ENCODE data around the gene EYS. TPM values are rescaled to one million over a fixed set of nuclear protein-coding genes. Genes with fewer than 3 reads are reported as not detected.
"Not testable (repeated sequence)": the region's sequence is repeated elsewhere in the genome, so short reads cannot be mapped to it uniquely, and the experiment has no call there.

The EYS gene
- polyA plus RNA-seq, 2 of the 4 experiments (the other 2 are of a cell fraction): 0.03 to 0.06 TPM

GRCh38 chr6:63739094-63739687 is 1967.8 kb downstream of the EYS start:
- no peak for ATAC-seq
- no peak overlapping the region for H3K4me3 ChIP-seq
- no peak for DNase-seq (ENCODE audit: low read depth in 1 of 2, low spot score in 1 of 2)
- TF ChIP-seq CHD2 (IDR thresholded peaks at IDR 0.05; ENCODE audit: low read length, partially characterized antibody) (no peak), TFCP2L1 (CRISPR knock-in tag; IDR thresholded peaks at IDR 0.05) (no peak), POLR2A (IDR thresholded peaks at IDR 0.05; ENCODE audit: low read length) (no peak)
- WGBS (ENCODE audit: missing lambda C conversion rate): 14% methylated on average over 1 of the region's 1 CpG
- H3K27ac ChIP-seq: no peak overlapping the region
- H3K4me1 ChIP-seq: peaks cover 8% of the 10 kb centered on the region; the same call in 1 of the 3 replicates
- no peak for FAIRE-seq
- H3K9me3 ChIP-seq: no peaks in the 10 kb centered on the region
- CTCF ChIA-PET: interaction anchor here (1.1 kb wide), 1 partner anchor 431 kb away, joined by 4 read pairs; no protein-coding TSS in a partner anchor
- POLR2A ChIA-PET: no interaction called here
- H3K4me2 ChIP-seq: no peak overlapping the region

DNA sequence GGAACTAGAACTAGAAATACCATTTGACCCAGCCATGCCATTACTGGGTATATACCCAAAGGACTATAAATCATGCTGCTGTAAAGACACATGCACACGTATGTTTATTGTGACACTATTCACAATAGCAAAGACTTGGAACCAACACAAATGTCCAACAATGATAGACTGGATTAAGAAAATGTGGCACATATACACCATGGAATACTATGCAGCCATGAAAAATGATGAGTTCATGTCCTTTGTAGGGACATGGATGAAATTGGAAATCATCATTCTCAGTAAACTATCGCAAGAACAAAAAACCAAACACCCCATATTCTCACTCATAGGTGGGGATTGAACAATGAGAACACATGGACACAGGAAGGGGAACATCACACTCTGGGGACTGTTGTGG is 1968.8 kb downstream of the EYS start:
- ATAC-seq; H3K27ac ChIP-seq; H3K4me2 ChIP-seq; FAIRE-seq; H3K9me3 ChIP-seq; H3K4me1 ChIP-seq; CTCF ChIA-PET; H3K4me3 ChIP-seq; POLR2A ChIA-PET; DNase-seq (ENCODE audit: low read depth in 1 of 2, low spot score in 1 of 2): not testable (repeated sequence)
- WGBS (ENCODE audit: missing lambda C conversion rate): 88% methylated on average over 2 of the region's 2 CpGs

- no peak overlapping the region for H3K4me3 ChIP-seq
- TF ChIP-seq TP53 (CRISPR knock-in tag; IDR thresholded peaks at IDR 0.05): no peak
- no peak for TF ChIP-seq CHD2 (IDR thresholded peaks at IDR 0.05; ENCODE audit: low read length, partially characterized antibody)
- no peak for TF ChIP-seq HEYL (CRISPR knock-in tag; IDR thresholded peaks at IDR 0.05)
- no peak for TF ChIP-seq CTCF (IDR thresholded peaks at IDR 0.05)
- no peak for TF ChIP-seq GATA3 (IDR thresholded peaks at IDR 0.05; ENCODE audit: borderline replicate concordance)
- TF ChIP-seq KDM5A (IDR thresholded peaks at IDR 0.05): no peak
- TF ChIP-seq TFCP2L1 (CRISPR knock-in tag; IDR thresholded peaks at IDR 0.05): no peak
- TF ChIP-seq PHF8 (IDR thresholded peaks at IDR 0.05; ENCODE audit: borderline replicate concordance, low read depth): no peak
- no peak for TF ChIP-seq HMGXB4 (CRISPR knock-in tag; IDR thresholded peaks at IDR 0.05; ENCODE audit: borderline replicate concordance)
- TF ChIP-seq FOXS1 (CRISPR knock-in tag; IDR thresholded peaks at IDR 0.05): no peak
- H3K9me3 ChIP-seq: no peaks in the 10 kb centered on the region
- no peak for ATAC-seq
- H3K4me2 ChIP-seq: no peak overlapping the region; the same call in 2 of the 3 replicates
- POLR2A ChIA-PET: no interaction called here
- 45% methylated on average over 3 of the region's 3 CpGs for WGBS (ENCODE audit: missing lambda C conversion rate)
- CTCF ChIA-PET: no interaction called here
- H3K27ac ChIP-seq: no peak overlapping the region
- no peak for DNase-seq (ENCODE audit: low read depth in 1 of 2, low spot score in 1 of 2)
- peaks cover 15% of the 10 kb centered on the region for H3K4me1 ChIP-seq
- no peak for FAIRE-seq
These were observed 1972.1 kb downstream of the EYS start for GRCh38 chr6:63734923-63735322.

- Histone ChIP-seq H3K4me1 (peaks cover 15% of the 10 kb centered on the region), H3K4me3 (no peak overlapping the region), H3K4me2 (peak overlapping the region; percentile 10; the same call in 2 of the 3 replicates), H3K9me3 (no peaks in the 10 kb centered on the region), H3K27ac (no peak overlapping the region)
- DNase-seq (ENCODE audit: low read depth in 1 of 2, low spot score in 1 of 2) (no peak), FAIRE-seq (no peak), ATAC-seq (no peak)
- POLR2A ChIA-PET: no interaction called here
- WGBS (ENCODE audit: missing lambda C conversion rate): 44% methylated on average over 2 of the region's 2 CpGs
- CTCF ChIA-PET: interaction anchor here (1.5 kb wide), 1 partner anchor 42 kb away, joined by 4 read pairs; no protein-coding TSS in a partner anchor
- no peak for TF ChIP-seq TFCP2L1 (CRISPR knock-in tag; IDR thresholded peaks at IDR 0.05)
- TF ChIP-seq FOXS1 (CRISPR knock-in tag; IDR thresholded peaks at IDR 0.05): no peak
- no peak for TF ChIP-seq NPAS2 (CRISPR knock-in tag; IDR thresholded peaks at IDR 0.05; ENCODE audit: borderline replicate concordance)
- no peak for TF ChIP-seq RFX5 (IDR thresholded peaks at IDR 0.05)
- no peak for TF ChIP-seq TP53 (CRISPR knock-in tag; IDR thresholded peaks at IDR 0.05)
- no peak for TF ChIP-seq REST (IDR thresholded peaks at IDR 0.05)
- TF ChIP-seq ZC3H11A (IDR thresholded peaks at IDR 0.05): no peak
- TF ChIP-seq EHMT2 (IDR thresholded peaks at IDR 0.05; ENCODE audit: low read depth): no peak
- TF ChIP-seq CEBPB (IDR thresholded peaks at IDR 0.05): no peak
- TF ChIP-seq POLR2A (IDR thresholded peaks at IDR 0.05; ENCODE audit: low read length): no peak
- no peak for TF ChIP-seq JUN (IDR thresholded peaks at IDR 0.05)
- TF ChIP-seq, protein P1, sequence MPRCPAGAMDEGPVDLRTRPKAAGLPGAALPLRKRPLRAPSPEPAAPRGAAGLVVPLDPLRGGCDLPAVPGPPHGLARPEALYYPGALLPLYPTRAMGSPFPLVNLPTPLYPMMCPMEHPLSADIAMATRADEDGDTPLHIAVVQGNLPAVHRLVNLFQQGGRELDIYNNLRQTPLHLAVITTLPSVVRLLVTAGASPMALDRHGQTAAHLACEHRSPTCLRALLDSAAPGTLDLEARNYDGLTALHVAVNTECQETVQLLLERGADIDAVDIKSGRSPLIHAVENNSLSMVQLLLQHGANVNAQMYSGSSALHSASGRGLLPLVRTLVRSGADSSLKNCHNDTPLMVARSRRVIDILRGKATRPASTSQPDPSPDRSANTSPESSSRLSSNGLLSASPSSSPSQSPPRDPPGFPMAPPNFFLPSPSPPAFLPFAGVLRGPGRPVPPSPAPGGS (IDR thresholded peaks at IDR 0.05): no peak
- TF ChIP-seq ATOH8 (CRISPR knock-in tag; IDR thresholded peaks at IDR 0.05; ENCODE audit: low read depth): no peak
These were observed 1974.7 kb downstream of the EYS start for GRCh38 chr6:63732336-63732735.

Data from A549 (cell line).